ENCODE measurements around the gene ABCG4. TPM values are rescaled to one million over a fixed set of nuclear protein-coding genes. Genes with fewer than 3 reads are reported as not detected.

Gene ABCG4
- total and polyA plus RNA-seq, 8 donors: 0.06 to 0.37 (median 0.10) TPM; not detected in 5

DNA sequence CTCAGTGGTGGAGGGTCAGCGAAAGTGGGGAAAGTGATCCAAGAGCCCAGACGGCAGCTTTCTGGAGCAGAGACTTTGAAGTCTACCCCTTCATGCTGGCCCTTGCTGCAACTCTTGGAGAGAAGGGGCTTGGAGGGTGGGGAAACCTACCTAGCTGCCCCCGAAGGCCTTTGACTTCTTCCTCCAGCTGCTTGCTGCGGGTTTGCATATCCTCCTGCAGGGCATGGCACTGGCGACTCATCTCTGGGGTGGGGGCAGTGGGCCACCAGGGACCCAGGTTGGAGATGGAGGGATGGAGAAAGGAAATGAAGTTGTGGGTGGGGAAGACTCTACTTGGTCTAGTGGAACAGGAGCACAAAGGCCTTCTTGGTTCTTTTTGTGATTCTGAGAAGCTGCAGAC is 44.1 kb downstream of the ABCG4 start:
- Histone ChIP-seq H3K27ac (no peak overlapping the region), H3K4me1 (peaks cover 0 to 30% (median 9%) of the 10 kb centered on the region in 4 donors), H3K9me3 (no peaks in the 10 kb centered on the region), H3K4me3 (no peak overlapping the region), H3K36me3 (no peaks in the 10 kb centered on the region), H3K27me3 (peaks cover 0 to 3% (median 0%) of the 10 kb centered on the region in 3 donors)
- WGBS, 5 donors: 81 to 97% (median 88%) methylated on average over 5 of the region's 5 CpGs
- DNase-seq: no peak
- intact Hi-C loops (cut with DNase I; ENCODE audit: low total_unique reads): no loop called here
- TF ChIP-seq, protein P1, sequence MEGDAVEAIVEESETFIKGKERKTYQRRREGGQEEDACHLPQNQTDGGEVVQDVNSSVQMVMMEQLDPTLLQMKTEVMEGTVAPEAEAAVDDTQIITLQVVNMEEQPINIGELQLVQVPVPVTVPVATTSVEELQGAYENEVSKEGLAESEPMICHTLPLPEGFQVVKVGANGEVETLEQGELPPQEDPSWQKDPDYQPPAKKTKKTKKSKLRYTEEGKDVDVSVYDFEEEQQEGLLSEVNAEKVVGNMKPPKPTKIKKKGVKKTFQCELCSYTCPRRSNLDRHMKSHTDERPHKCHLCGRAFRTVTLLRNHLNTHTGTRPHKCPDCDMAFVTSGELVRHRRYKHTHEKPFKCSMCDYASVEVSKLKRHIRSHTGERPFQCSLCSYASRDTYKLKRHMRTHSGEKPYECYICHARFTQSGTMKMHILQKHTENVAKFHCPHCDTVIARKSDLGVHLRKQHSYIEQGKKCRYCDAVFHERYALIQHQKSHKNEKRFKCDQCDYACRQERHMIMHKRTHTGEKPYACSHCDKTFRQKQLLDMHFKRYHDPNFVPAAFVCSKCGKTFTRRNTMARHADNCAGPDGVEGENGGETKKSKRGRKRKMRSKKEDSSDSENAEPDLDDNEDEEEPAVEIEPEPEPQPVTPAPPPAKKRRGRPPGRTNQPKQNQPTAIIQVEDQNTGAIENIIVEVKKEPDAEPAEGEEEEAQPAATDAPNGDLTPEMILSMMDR (IDR thresholded peaks at IDR 0.05): no peak
- TF ChIP-seq POLR2A (IDR thresholded peaks at IDR 0.05): no peak
- TF ChIP-seq POLR2AphosphoS5 (IDR thresholded peaks at IDR 0.05): no peak
- TF ChIP-seq EP300 (IDR thresholded peaks at IDR 0.05): no peak

DNA sequence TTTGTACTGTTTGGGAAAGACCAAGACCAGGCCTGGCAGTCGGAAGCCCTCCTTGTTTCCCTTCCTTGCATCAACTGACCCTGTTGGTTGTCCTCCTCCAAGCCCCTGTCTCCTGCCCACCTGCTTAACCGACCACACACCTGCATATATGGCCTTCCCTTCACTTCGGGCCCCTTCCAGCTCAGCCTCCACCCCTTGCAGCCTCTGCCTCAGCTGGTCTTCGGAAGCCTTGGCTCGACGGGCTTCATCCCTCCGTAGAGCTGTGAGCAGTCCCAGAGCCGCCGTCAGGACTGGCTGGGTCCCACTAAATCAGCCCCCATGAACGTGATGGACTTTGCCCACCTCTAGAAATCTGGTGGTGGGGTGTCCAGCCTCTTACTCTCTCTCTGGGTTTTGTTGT is 44.8 kb downstream of the ABCG4 start:
- TF ChIP-seq POLR2AphosphoS5 (IDR thresholded peaks at IDR 0.05): no peak
- TF ChIP-seq, protein P1 (IDR thresholded peaks at IDR 0.05): no peak
- no peak for TF ChIP-seq POLR2A (IDR thresholded peaks at IDR 0.05)
- TF ChIP-seq EP300 (IDR thresholded peaks at IDR 0.05): no peak
- H3K27ac ChIP-seq: no peak overlapping the region
- H3K27me3 ChIP-seq: no peaks in the 10 kb centered on the region
- H3K4me1 ChIP-seq: peaks cover 0 to 25% (median 9%) of the 10 kb centered on the region in 4 donors
- 87 to 92% (median 88%) methylated on average over 10 of the region's 10 CpGs for WGBS, 5 donors
- intact Hi-C loops (cut with DNase I; ENCODE audit: low total_unique reads): no loop called here
- no peak for DNase-seq
- no peak overlapping the region for H3K4me3 ChIP-seq
- H3K9me3 ChIP-seq: no peaks in the 10 kb centered on the region
- H3K36me3 ChIP-seq: no peaks in the 10 kb centered on the region

DNA sequence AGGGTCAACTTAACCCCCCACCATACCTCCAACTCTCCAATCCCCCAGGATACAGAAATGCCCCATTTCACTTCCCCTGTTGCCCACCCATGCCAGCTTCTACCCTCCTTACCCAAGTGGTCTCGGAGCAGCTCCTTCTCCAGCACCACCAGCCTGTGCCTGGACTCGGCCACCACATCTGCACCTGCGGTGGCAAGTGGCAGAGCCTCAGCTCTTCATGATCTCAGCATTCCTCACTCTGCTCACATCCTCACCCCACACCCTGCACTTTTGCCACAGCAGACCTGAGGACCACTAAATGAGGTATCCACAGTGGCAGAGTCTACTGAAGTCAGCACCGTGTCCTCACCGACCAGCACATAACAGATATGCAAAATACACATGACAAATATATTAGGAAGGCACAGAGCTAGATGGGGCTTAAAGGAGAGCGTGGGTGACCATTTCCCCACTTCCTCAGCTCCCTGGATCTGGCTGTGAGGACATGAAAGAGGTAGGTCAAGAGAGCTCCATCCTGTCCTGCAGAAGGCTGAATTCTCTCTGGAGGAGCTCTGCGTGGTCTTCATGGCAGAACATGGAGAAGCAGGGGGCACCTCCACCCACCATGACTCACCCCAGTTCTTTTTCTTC is 46.1 kb downstream of the ABCG4 start:
- H3K27me3 ChIP-seq: no peaks in the 10 kb centered on the region
- H3K4me1 ChIP-seq: peaks cover 0 to 25% (median 9%) of the 10 kb centered on the region in 4 donors
- DNase-seq: no peak
- no peak overlapping the region for H3K4me3 ChIP-seq
- H3K9me3 ChIP-seq: no peaks in the 10 kb centered on the region
- TF ChIP-seq, protein P1 (IDR thresholded peaks at IDR 0.05): no peak
- TF ChIP-seq EP300 (IDR thresholded peaks at IDR 0.05): no peak
- no peak for TF ChIP-seq POLR2A (IDR thresholded peaks at IDR 0.05)
- TF ChIP-seq POLR2AphosphoS5 (IDR thresholded peaks at IDR 0.05): no peak
- no peak overlapping the region for H3K27ac ChIP-seq
- 62 to 75% (median 72%) methylated on average over 7 of the region's 7 CpGs for WGBS, 5 donors
- intact Hi-C loops (cut with DNase I; ENCODE audit: low total_unique reads): no loop called here
- H3K36me3 ChIP-seq: no peaks in the 10 kb centered on the region

DNA sequence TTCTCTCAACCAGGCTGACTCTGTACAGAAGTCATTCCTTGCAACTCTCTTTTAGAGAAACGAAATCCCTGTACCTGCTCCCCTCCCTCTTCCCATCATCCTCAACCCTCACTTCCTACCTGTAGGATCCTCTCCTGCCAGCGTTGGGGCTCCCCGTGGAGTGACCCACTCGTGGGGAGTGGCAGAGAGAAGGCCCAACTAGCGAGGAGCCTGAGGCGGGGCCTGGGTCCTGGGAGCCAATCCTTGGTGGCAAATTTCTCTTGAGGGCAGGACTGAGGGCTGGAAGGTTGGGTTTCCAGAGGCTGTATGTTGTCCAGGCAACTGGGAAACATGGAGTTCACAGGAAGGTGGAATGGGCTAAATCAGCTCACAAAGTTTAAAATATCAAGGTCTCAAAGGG is 46.8 kb downstream of the ABCG4 start:
- Histone ChIP-seq H3K27me3 (no peaks in the 10 kb centered on the region), H3K9me3 (no peaks in the 10 kb centered on the region), H3K4me1 (peaks cover 0 to 25% (median 9%) of the 10 kb centered on the region in 4 donors), H3K36me3 (no peaks in the 10 kb centered on the region), H3K27ac (no peak overlapping the region), H3K4me3 (no peak overlapping the region)
- intact Hi-C loops (cut with DNase I; ENCODE audit: low total_unique reads): no loop called here
- TF ChIP-seq, protein P1 (IDR thresholded peaks at IDR 0.05): no peak
- no peak for TF ChIP-seq EP300 (IDR thresholded peaks at IDR 0.05)
- no peak for TF ChIP-seq POLR2AphosphoS5 (IDR thresholded peaks at IDR 0.05)
- TF ChIP-seq POLR2A (IDR thresholded peaks at IDR 0.05): no peak
- peak; percentile 68 to 75 for DNase-seq
- 19 to 34% (median 26%) methylated on average over 6 of the region's 6 CpGs for WGBS, 5 donors
